MM.1S (cell line): ENCODE data around the gene CORO2A.

Source experiments
- EZH2 ChIP-seq: fragments of 300-600 bp; sonication (generic); optimal IDR thresholded peaks from 2 replicates; pipeline ENCODE3; 2017; ENCODE audit warnings: low read depth, mild to moderate bottlenecking, antibody characterized with exemption, low read length, mixed read lengths
- TF ChIP-seq, protein P1 (sequence below): fragments of 300-600 bp; sonication (generic); IDR thresholded peaks from 2 replicates; pipeline ENCODE4 v1.5.1; 2016; ENCODE audit warnings: antibody characterized with exemption, low read length, mixed read lengths

DNA sequence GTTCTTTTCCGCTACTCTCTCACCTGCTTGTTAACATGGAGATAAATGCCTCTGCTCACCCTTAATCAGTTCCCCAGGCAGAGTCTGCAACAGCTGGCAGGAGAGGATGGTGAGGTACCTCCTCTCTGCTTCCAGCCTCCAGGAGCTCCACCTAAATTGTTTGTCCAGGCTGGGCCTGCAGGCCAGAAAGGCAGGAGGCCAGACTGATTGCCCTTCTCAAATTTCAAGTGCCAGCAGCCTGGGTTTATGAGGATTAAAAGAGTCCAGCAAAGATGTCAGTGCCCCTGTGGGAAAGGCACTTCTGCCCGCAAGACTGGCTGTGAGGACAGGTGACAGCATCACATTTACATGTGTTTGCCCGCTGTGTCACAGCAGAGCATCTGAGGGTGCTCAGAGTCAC is 19.8 kb downstream of the CORO2A start:
- TF ChIP-seq, protein P1, sequence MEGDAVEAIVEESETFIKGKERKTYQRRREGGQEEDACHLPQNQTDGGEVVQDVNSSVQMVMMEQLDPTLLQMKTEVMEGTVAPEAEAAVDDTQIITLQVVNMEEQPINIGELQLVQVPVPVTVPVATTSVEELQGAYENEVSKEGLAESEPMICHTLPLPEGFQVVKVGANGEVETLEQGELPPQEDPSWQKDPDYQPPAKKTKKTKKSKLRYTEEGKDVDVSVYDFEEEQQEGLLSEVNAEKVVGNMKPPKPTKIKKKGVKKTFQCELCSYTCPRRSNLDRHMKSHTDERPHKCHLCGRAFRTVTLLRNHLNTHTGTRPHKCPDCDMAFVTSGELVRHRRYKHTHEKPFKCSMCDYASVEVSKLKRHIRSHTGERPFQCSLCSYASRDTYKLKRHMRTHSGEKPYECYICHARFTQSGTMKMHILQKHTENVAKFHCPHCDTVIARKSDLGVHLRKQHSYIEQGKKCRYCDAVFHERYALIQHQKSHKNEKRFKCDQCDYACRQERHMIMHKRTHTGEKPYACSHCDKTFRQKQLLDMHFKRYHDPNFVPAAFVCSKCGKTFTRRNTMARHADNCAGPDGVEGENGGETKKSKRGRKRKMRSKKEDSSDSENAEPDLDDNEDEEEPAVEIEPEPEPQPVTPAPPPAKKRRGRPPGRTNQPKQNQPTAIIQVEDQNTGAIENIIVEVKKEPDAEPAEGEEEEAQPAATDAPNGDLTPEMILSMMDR, result no peak
- no peak for TF ChIP-seq EZH2
